Measurements from ENCODE around the gene ANXA11.

ANXA11 gene

GRCh38 chr10:80188713-80189112 lies 16.6 kb downstream of the ANXA11 start:
- DNase-seq (ENCODE audit: low read depth in 2 of 2) = no peak

GRCh38 chr10:80187465-80188409 lies 17.6 kb downstream of the ANXA11 start:
- DNase-seq (ENCODE audit: low read depth in 2 of 2) = peak in 1 of 2 donors; percentile 46

- DNase-seq (ENCODE audit: low read depth in 2 of 2) = no peak
Observed at GRCh38 chr10:80187060-80187459, 18.3 kb downstream of the ANXA11 start.

GRCh38 chr10:80186364-80187012 lies 18.8 kb downstream of the ANXA11 start:
- DNase-seq (ENCODE audit: low read depth in 2 of 2) = no peak

- no peak for DNase-seq (ENCODE audit: low read depth in 2 of 2)
Observed at GRCh38 chr10:80185578-80186299, 19.6 kb downstream of the ANXA11 start.

GRCh38 chr10:80184291-80184690 lies 21.0 kb downstream of the ANXA11 start:
- DNase-seq (ENCODE audit: low read depth in 2 of 2) = no peak

GRCh38 chr10:80183436-80183835 lies 21.9 kb downstream of the ANXA11 start:
- DNase-seq (ENCODE audit: low read depth in 2 of 2) = no peak

GRCh38 chr10:80182986-80183385 lies 22.4 kb downstream of the ANXA11 start:
- no peak for DNase-seq (ENCODE audit: low read depth in 2 of 2)

- no peak for DNase-seq (ENCODE audit: low read depth in 2 of 2)
Observed at GRCh38 chr10:80177781-80178636, 27.3 kb downstream of the ANXA11 start.

- no peak for DNase-seq (ENCODE audit: low read depth in 2 of 2)
Observed at GRCh38 chr10:80176526-80176925, 28.8 kb downstream of the ANXA11 start.

GRCh38 chr10:80174641-80175395 lies 30.5 kb downstream of the ANXA11 start:
- DNase-seq (ENCODE audit: low read depth in 2 of 2) = no peak

- no peak for DNase-seq (ENCODE audit: low read depth in 2 of 2)
Observed at GRCh38 chr10:80173466-80173865, 31.9 kb downstream of the ANXA11 start.

GRCh38 chr10:80172896-80173295 lies 32.4 kb downstream of the ANXA11 start:
- DNase-seq (ENCODE audit: low read depth in 2 of 2) = no peak

- DNase-seq (ENCODE audit: low read depth in 2 of 2) = no peak
Observed at GRCh38 chr10:80171248-80171660, 34.1 kb downstream of the ANXA11 start.

GRCh38 chr10:80170641-80171040 lies 34.7 kb downstream of the ANXA11 start:
- no peak for DNase-seq (ENCODE audit: low read depth in 2 of 2)

- no peak for DNase-seq (ENCODE audit: low read depth in 2 of 2)
Observed at GRCh38 chr10:80170026-80170425, 35.3 kb downstream of the ANXA11 start.

GRCh38 chr10:80168679-80169380 lies 36.5 kb downstream of the ANXA11 start:
- no peak for DNase-seq (ENCODE audit: low read depth in 2 of 2)

GRCh38 chr10:80168162-80168511 lies 37.2 kb downstream of the ANXA11 start:
- no peak for DNase-seq (ENCODE audit: low read depth in 2 of 2)

GRCh38 chr10:80167471-80168161 lies 37.7 kb downstream of the ANXA11 start:
- no peak for DNase-seq (ENCODE audit: low read depth in 2 of 2)
